Liver (tissue), 9 donors: Measurements from ENCODE around the gene SEC14L6. TPM values are rescaled to one million over a fixed set of nuclear protein-coding genes. Genes with fewer than 3 reads are reported as not detected.
"Not testable (repeated sequence)": the region's sequence is repeated elsewhere in the genome, so short reads cannot be mapped to it uniquely, and the experiment has no call there.

Source experiments
- DNase-seq: peaks from one replicate; pipeline ENCODE4 v3.0.0-alpha.2; 2017; ENCODE audit warnings: low spot score
- H3K27ac ChIP-seq, 2 donors: one replicate each; pipeline ENCODE4 v1.7.0; 2013; ENCODE audit warnings: inconsistent platforms in 2 of 2, low read length in 2 of 2, control low read depth in 1 of 2, low read depth in 1 of 2, mild to moderate bottlenecking in 1 of 2
- H3K27me3 ChIP-seq, 4 donors: one replicate each; pipeline versions ENCODE4 v1.6.1 to v1.7.0; 2013; ENCODE audit warnings: low read length in 3 of 4, inconsistent platforms in 1 of 4, mild to moderate bottlenecking in 1 of 4, moderate library complexity in 1 of 4; ENCODE audit not compliant: control insufficient read depth in 4 of 4, insufficient read depth in 4 of 4
- H3K36me3 ChIP-seq, 4 donors: one replicate each; pipeline versions ENCODE4 v1.6.1 to v1.7.0; 2013; ENCODE audit warnings: low read length in 3 of 4, mild to moderate bottlenecking in 3 of 4, low read depth in 1 of 4, moderate library complexity in 1 of 4; ENCODE audit not compliant: control insufficient read depth in 4 of 4, insufficient read depth in 3 of 4
- H3K4me1 ChIP-seq, 4 donors: one replicate each; pipeline versions ENCODE4 v1.6.1 to v1.7.0; 2013; ENCODE audit warnings: low read length in 3 of 4, mild to moderate bottlenecking in 3 of 4, moderate library complexity in 1 of 4; ENCODE audit not compliant: control insufficient read depth in 4 of 4, insufficient read depth in 4 of 4
- H3K4me3 ChIP-seq, 3 donors: one replicate each; pipeline versions ENCODE4 v1.6.1 to v1.7.0; 2013; ENCODE audit warnings: low read length in 3 of 3, control low read depth in 1 of 3, low read depth in 1 of 3, mild to moderate bottlenecking in 1 of 3
- H3K9ac ChIP-seq, 2 donors: one replicate each; pipeline ENCODE4 v1.7.0; 2013; ENCODE audit warnings: low read length in 2 of 2, mild to moderate bottlenecking in 2 of 2, moderate library complexity in 2 of 2, control low read depth in 1 of 2, low read depth in 1 of 2
- H3K9me3 ChIP-seq, 4 donors: one replicate each; pipeline versions ENCODE4 v1.6.1 to v1.7.0; 2013; ENCODE audit warnings: low read length in 3 of 4; ENCODE audit not compliant: control insufficient read depth in 4 of 4
- ATF3 ChIP-seq: IDR thresholded peaks from 2 replicates; pipeline ENCODE4 v1.6.1; 2016; ENCODE audit warnings: antibody characterized with exemption
- CTCF ChIP-seq: fragments of 150-350 bp; IDR thresholded peaks from 2 replicates; pipeline ENCODE4 v1.5.1; 2017; ENCODE audit warnings: improper control_type of control experiment, low read depth, low read length; ENCODE audit not compliant: missing input control
- FOXA1 ChIP-seq: IDR thresholded peaks from 2 replicates; pipeline ENCODE4 v1.6.1; 2016; ENCODE audit warnings: antibody characterized with exemption
- FOXA2 ChIP-seq: IDR thresholded peaks from 2 replicates; pipeline ENCODE4 v1.6.1; 2016; ENCODE audit warnings: antibody characterized with exemption
- GABPA ChIP-seq, 2 donors: IDR thresholded peaks in 1 of 2; conservative IDR thresholded peaks in 1 of 2; 2 replicates each; pipeline ENCODE4 v1.6.1; 2016; ENCODE audit warnings: antibody characterized with exemption in 2 of 2, mild to moderate bottlenecking in 1 of 2, moderate library complexity in 1 of 2
- HNF4A ChIP-seq, 2 donors: conservative IDR thresholded peaks; 2 replicates each; pipeline ENCODE4 v1.6.1; 2016; ENCODE audit warnings: antibody characterized with exemption in 2 of 2, mild to moderate bottlenecking in 2 of 2
- HNF4G ChIP-seq: IDR thresholded peaks from 2 replicates; pipeline ENCODE4 v1.6.1; 2016; ENCODE audit warnings: antibody characterized with exemption
- JUND ChIP-seq, 2 donors: IDR thresholded peaks; 2 replicates each; pipeline ENCODE4 v1.6.1; 2016; ENCODE audit warnings: antibody characterized with exemption in 2 of 2
- MAX ChIP-seq: IDR thresholded peaks from 2 replicates; pipeline ENCODE4 v1.6.1; 2016; ENCODE audit warnings: antibody characterized with exemption
- NR2F2 ChIP-seq: IDR thresholded peaks from 2 replicates; pipeline ENCODE4 v1.6.1; 2016; ENCODE audit warnings: antibody characterized with exemption
- RAD21 ChIP-seq, 2 donors: IDR thresholded peaks; 2 replicates each; pipeline ENCODE4 v1.6.1; 2016; ENCODE audit warnings: antibody characterized with exemption in 2 of 2, mild to moderate bottlenecking in 2 of 2
- REST ChIP-seq: IDR thresholded peaks from 2 replicates; pipeline ENCODE4 v1.6.1; 2016; ENCODE audit warnings: antibody characterized with exemption, mild to moderate bottlenecking
- RXRA ChIP-seq, 2 donors: IDR thresholded peaks; 2 replicates each; pipeline ENCODE4 v1.6.1; 2017 to 2018; ENCODE audit warnings: antibody characterized with exemption in 2 of 2, mild to moderate bottlenecking in 1 of 2
- YY1 ChIP-seq: IDR thresholded peaks from 2 replicates; pipeline ENCODE4 v1.6.1; 2016; ENCODE audit warnings: antibody characterized with exemption, mild to moderate bottlenecking
- ZBTB33 ChIP-seq: IDR thresholded peaks from 2 replicates; pipeline ENCODE4 v1.6.1; 2016; ENCODE audit warnings: antibody characterized with exemption
- WGBS: extraction: QIAGEN DNeasy Blood & Tissue Kit; methylation state at CpG from one replicate; pipeline ENCODE4 v1.1.7; 2013; 5-methylcytosine and 5-hydroxymethylcytosine counted together
- polyA plus RNA-seq, 2 donors: library from polyadenylated mRNA; stranded (reverse) in 1 of 2; unstranded in 1 of 2; fragments of 200-250 nt in 1 of 2; fragments of >200 nt in 1 of 2; fragmentation: Nextera tagmentation in 1 of 2; extraction: Ambion mirVana in 1 of 2; gene quantifications; one replicate each; pipeline versions ENCODE4 v1.2.1 to v1.2.3, GENCODE V29; 2013 to 2015
- total RNA-seq, 2 donors: library from RNA; depleted of rRNA; stranded (reverse); fragments of >200 nt; gene quantifications; one replicate each; pipeline ENCODE4 v1.2.3, GENCODE V29; 2014
- donor health status: healthy.
- donor health status: healthy.
- donor health status: healthy.
- donor health status: healthy.
- donor health status: healthy.

The SEC14L6 gene
- total and polyA plus RNA-seq, 4 donors: 0.18 to 0.70 (median 0.28) TPM

- Histone ChIP-seq H3K9me3 (no peaks in the 10 kb centered on the region), H3K27me3 (no peaks in the 10 kb centered on the region), H3K4me1 (peaks cover 20 to 31% (median 26%) of the 10 kb centered on the region in 4 donors), H3K9ac (no peak overlapping the region), H3K27ac (no peak overlapping the region), H3K4me3 (no peak overlapping the region), H3K36me3 (no peaks in the 10 kb centered on the region)
- TF ChIP-seq FOXA2: no peak
- no peak for TF ChIP-seq HNF4G
- no peak for TF ChIP-seq YY1
- TF ChIP-seq JUND (IDR thresholded peaks at IDR 0.05): no peak
- no peak for TF ChIP-seq ATF3
- TF ChIP-seq RXRA (IDR thresholded peaks at IDR 0.05): no peak
- TF ChIP-seq HNF4A (conservative IDR thresholded peaks at IDR 0.05): no peak
- TF ChIP-seq MAX: no peak
- TF ChIP-seq NR2F2: no peak
- no peak for TF ChIP-seq GABPA (IDR thresholded peaks at IDR 0.05 in 1 of 2, conservative IDR thresholded peaks at IDR 0.05 in 1 of 2)
- TF ChIP-seq CTCF: no peak
- TF ChIP-seq REST: no peak
- no peak for TF ChIP-seq RAD21 (IDR thresholded peaks at IDR 0.05)
- no peak for TF ChIP-seq ZBTB33
- no peak for DNase-seq
- 96% methylated on average over 10 of the region's 10 CpGs for WGBS
These were observed 23.2 kb upstream of the SEC14L6 start for GRCh38 chr22:30569674-30570202.

- Histone ChIP-seq H3K27me3 (no peaks in the 10 kb centered on the region), H3K27ac (no peak overlapping the region), H3K9me3 (no peaks in the 10 kb centered on the region), H3K9ac (no peak overlapping the region), H3K4me1 (peaks cover 10 to 20% (median 16%) of the 10 kb centered on the region in 4 donors), H3K36me3 (no peaks in the 10 kb centered on the region), H3K4me3 (no peak overlapping the region)
- WGBS: 89% methylated on average over 10 of the region's 10 CpGs
- TF ChIP-seq FOXA2 (no peak), HNF4A (conservative IDR thresholded peaks at IDR 0.05) (no peak), YY1 (no peak), FOXA1 (no peak), NR2F2 (no peak)
- no peak for DNase-seq
These were observed 21.7 kb upstream of the SEC14L6 start for GRCh38 chr22:30568137-30568805.

GRCh38 chr22:30567277-30567676 lies 20.7 kb upstream of the SEC14L6 start:
- H3K36me3 ChIP-seq, H3K9me3 ChIP-seq, H3K27ac ChIP-seq, H3K9ac ChIP-seq, DNase-seq, H3K4me3 ChIP-seq, H3K27me3 ChIP-seq: not testable (repeated sequence)
- peaks cover 3 to 10% (median 6%) of the 10 kb centered on the region in 4 donors for H3K4me1 ChIP-seq
- 97% methylated on average over 6 of the region's 6 CpGs for WGBS
